Epithelial cell of esophagus (primary cell): Measurements from ENCODE around the gene SORCS1.

ENCODE experiments used
- DNase-seq: peaks from one replicate; pipeline ENCODE4 v3.0.0; 2010; ENCODE audit warnings: low read depth
- H3K4me3 ChIP-seq: 2 replicates; pipeline ENCODE4 v1.5.1; 2011; ENCODE audit warnings: mild to moderate bottlenecking, low read length, control low read depth
- CTCF ChIP-seq: IDR thresholded peaks from 2 replicates; pipeline ENCODE4 v1.5.1; 2011; ENCODE audit warnings: low read depth, mild to moderate bottlenecking, low read length, control low read depth, inconsistent platforms; ENCODE audit not compliant: insufficient read depth; ENCODE audit errors: missing control alignments

The SORCS1 gene

GRCh38 chr10:106894692-106895091, 269.8 kb downstream of the SORCS1 start:
- no peak for TF ChIP-seq CTCF
- H3K4me3 ChIP-seq, result no peak overlapping the region
- DNase-seq, result no peak

GRCh38 chr10:106877574-106877973, 286.9 kb downstream of the SORCS1 start:
- no peak for TF ChIP-seq CTCF
- DNase-seq, result no peak
- no peak overlapping the region for H3K4me3 ChIP-seq

- no peak for TF ChIP-seq CTCF
- H3K4me3 ChIP-seq, result no peak overlapping the region
- DNase-seq, result no peak
These were observed 290.0 kb downstream of the SORCS1 start for GRCh38 chr10:106874604-106874889.

- DNase-seq, result no peak
- H3K4me3 ChIP-seq, result no peak overlapping the region
- no peak for TF ChIP-seq CTCF
These were observed 290.5 kb downstream of the SORCS1 start for GRCh38 chr10:106873770-106874603.

DNA sequence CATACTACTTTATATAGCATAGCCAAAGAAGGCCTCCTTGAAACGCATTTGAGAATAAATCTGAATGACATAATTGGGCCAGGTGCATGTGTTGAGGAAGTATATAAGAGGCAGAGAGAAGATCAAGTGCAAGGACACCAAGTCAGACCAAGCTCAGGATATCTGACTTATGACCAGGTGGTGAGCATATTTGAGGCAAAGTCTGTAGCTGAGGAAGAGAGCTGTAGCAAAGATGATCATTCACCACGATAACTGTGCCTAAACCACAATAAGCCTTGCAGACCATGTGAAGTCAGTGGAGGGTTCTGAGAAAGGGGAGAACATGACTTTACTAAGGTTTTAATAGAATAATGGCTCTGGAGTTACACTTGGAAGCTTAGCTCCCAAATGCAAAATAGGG, 292.3 kb downstream of the SORCS1 start:
- TF ChIP-seq CTCF, result no peak
- no peak overlapping the region for H3K4me3 ChIP-seq
- DNase-seq, result no peak

DNA sequence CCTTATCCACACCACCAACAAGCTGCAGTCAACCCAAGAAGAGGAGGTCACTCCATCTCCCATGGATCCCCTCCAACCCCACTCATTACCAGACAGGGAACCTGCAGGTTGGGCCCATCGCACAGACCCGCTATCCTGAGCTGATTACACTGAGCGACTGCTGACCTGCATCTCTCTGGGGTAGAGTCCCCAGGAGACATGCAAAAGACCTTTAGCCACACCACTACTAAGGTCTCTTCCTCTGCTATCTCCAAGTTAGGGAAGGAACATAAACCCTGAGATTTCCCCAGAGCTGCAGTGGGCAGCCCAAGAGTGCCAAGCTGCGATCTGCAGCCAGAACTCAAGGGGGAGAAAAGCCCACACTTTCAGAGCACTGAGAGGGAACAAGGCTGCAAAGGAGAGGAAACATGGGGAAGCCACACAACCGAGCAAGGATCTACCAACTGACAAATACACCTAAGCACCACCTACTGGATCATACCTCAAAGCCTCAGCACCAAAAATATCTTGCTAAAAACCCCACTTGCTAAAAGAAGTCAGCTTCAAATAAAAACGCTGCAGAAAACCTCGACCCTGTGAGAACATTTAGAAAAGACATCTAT, 298.2 kb downstream of the SORCS1 start:
- no peak for DNase-seq
- H3K4me3 ChIP-seq, result no peak overlapping the region
- TF ChIP-seq CTCF, result no peak

DNA sequence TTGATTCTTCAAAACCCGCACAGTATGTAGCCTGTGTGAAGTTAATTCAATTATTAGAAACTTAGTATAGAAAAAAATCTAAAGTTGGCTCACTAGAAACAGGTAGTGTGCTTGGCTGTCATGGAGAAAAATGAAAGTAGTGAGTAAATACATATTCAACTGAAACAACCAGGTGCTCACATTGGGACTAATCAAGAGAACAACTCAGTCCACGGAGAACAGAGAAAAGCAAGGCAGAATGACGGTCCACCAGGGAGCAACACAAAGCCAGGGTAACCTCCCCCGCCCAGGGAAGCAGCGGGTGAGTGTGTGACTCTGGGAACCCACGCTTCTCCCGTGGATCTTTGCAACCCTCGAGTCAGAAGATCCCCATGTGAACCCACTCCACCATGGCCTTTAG, 300.5 kb downstream of the SORCS1 start:
- no peak for TF ChIP-seq CTCF
- no peak for DNase-seq
- H3K4me3 ChIP-seq, result no peak overlapping the region
